Sigmoid colon (tissue), 3 donors: ENCODE data around the gene SLC8A2.

Experiments
- POLR2A ChIP-seq, 2 donors: fragments of 450-650 bp; IDR thresholded peaks; one replicate each; pipeline ENCODE4 v1.6.1; 2016; ENCODE audit warnings: antibody characterized with exemption in 2 of 2, mild to moderate bottlenecking in 2 of 2, moderate library complexity in 2 of 2
- TF ChIP-seq, protein P1 (sequence below), 4 experiments: fragments of 450-650 bp in 3 of 4; fragments of 200-600 bp in 1 of 4; IDR thresholded peaks; one replicate each; pipeline ENCODE4 v1.5.1; 2016 to 2019; ENCODE audit warnings: antibody characterized with exemption in 4 of 4, mild to moderate bottlenecking in 3 of 4, moderate library complexity in 2 of 4

DNA sequence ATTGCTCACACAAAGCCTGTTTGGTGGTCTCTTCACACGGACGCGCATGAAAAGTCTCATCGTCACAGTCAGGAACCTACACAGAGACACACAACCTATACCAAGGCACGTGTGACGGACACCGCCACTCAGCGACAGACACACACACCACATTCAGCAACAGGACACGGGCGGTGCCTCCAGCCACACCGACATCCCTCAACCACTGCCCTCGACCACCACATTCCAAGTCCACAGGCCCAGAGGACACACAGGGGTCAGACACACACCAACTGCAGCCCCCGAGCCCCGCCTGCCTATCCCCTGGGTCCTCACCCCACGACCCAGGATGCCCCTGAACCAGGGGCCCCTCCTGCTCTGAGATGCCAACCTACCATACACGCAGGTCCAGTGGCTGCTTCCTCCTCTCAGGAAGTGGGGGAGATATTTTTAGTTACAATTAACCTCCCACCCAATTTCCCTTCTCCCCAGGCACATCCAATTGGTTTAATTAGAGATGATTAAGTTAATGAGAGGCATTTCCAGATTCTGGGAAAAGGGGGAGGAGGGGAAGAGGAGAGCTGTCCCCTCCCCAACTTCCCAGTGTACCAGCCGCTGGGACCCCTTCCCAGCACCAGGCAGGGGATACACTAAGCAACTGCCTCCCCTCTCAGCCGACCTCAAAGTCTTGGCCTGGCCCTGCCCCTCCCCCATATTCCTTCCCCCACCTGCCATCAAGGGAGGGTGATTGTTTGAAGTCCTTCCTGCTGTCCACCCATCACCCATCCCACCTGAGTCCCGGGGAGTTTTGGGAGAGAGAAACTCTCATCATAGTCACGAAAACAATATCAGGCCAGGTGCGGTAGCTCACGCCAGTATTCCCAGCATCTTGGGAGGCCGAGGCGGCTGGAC, 72.7 kb downstream of the SLC8A2 start:
- TF ChIP-seq POLR2A (IDR thresholded peaks at IDR 0.05), result no peak
- TF ChIP-seq, protein P1, sequence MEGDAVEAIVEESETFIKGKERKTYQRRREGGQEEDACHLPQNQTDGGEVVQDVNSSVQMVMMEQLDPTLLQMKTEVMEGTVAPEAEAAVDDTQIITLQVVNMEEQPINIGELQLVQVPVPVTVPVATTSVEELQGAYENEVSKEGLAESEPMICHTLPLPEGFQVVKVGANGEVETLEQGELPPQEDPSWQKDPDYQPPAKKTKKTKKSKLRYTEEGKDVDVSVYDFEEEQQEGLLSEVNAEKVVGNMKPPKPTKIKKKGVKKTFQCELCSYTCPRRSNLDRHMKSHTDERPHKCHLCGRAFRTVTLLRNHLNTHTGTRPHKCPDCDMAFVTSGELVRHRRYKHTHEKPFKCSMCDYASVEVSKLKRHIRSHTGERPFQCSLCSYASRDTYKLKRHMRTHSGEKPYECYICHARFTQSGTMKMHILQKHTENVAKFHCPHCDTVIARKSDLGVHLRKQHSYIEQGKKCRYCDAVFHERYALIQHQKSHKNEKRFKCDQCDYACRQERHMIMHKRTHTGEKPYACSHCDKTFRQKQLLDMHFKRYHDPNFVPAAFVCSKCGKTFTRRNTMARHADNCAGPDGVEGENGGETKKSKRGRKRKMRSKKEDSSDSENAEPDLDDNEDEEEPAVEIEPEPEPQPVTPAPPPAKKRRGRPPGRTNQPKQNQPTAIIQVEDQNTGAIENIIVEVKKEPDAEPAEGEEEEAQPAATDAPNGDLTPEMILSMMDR (IDR thresholded peaks at IDR 0.05), result no peak
